ENCODE results near the gene SLC22A16. TPM values are rescaled to one million over a fixed set of nuclear protein-coding genes. Genes with fewer than 3 reads are reported as not detected.

The SLC22A16 gene
- total and polyA plus RNA-seq, 2 donors (not counting 3 experiments of a cell fraction or from before 2014, with no cell fraction given): not detected

DNA sequence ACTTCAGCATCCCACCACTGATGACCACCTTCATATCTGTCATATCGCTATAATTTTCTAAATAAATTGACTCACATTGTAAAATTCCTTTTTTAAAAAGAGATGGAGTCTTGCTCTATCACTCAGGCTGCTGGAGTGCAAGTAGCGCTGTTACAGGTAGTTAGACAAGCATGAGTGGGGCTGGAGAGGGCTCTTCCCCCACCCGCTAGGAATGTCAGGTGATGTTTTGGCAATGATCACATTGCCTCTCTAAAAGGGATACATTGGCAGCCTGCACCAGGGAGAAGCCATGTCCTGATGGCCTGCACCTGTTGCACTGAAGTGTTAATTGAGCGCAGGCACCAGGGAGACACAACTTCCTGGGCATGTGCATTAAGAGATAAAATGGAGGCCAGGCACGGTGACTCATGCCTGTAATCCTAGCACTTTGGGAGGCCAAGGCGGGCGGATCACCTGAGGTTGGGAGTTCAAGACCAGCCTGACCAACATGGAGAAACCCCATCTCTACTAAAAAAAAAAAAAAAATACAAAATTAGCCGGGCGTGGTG, 16.9 kb upstream of the SLC22A16 start:
- POLR2A ChIA-PET: no interaction called here
- no peak for FAIRE-seq
- dilution Hi-C loops (cut with MboI; ENCODE audit: extremely low pct_ligation_motif_present, low sequenced_read_pairs): no loop called here

More for the DNA sequence above, 16.9 kb upstream of the SLC22A16 start:
- Histone ChIP-seq H3K9ac (replicated peaks; ENCODE audit: extremely low read depth, insufficient read depth, low read length) (no peak overlapping the region), H3K36me3 (ENCODE audit: control insufficient read depth in 2 of 2, extremely low read depth in 1 of 2, insufficient read depth in 2 of 2, low read length in 2 of 2) (no peaks in the 10 kb centered on the region), H3K4me1 (ENCODE audit: control insufficient read depth, extremely low read depth, insufficient read depth, low read length) (no peaks in the 10 kb centered on the region), H4K20me1 (replicated peaks; ENCODE audit: control insufficient read depth, extremely low read depth, insufficient read depth, low read length) (no peaks in the 10 kb centered on the region), H3K27me3 (ENCODE audit: control insufficient read depth in 2 of 2, insufficient read depth in 2 of 2, low read length in 2 of 2) (peaks cover 47 to 59% of the 10 kb centered on the region in 2 experiments), H3K27ac (ENCODE audit: insufficient read depth, low read depth, low read length) (no peak overlapping the region), H2AFZ (ENCODE audit: low read depth, low read length) (no peak overlapping the region), H3K9me1 (replicated peaks; ENCODE audit: control insufficient read depth, extremely low read depth, insufficient read depth, low read length) (no peaks in the 10 kb centered on the region), H3K4me3 (replicated peaks in 1 of 3; ENCODE audit: insufficient read depth in 1 of 3, low read depth in 1 of 3, low read length in 3 of 3) (no peak overlapping the region), H3K4me2 (ENCODE audit: insufficient read depth, low read length) (no peak overlapping the region), H3K79me2 (ENCODE audit: control insufficient read depth, insufficient read depth, low read length) (no peaks in the 10 kb centered on the region), H3K9me3 (replicated peaks; ENCODE audit: control insufficient read depth, insufficient read depth, low read length) (no peaks in the 10 kb centered on the region)
- BruUV-seq (replicated peaks): no TSS peak
- TF ChIP-seq MYC (IDR thresholded peaks at IDR 0.05; ENCODE audit: low read depth, low read length) (no peak), EZH2 (IDR thresholded peaks at IDR 0.05; ENCODE audit: borderline replicate concordance, low read depth, low read length, severe bottlenecking) (no peak), GATA2 (IDR thresholded peaks at IDR 0.05; ENCODE audit: insufficient read depth, insufficient read length, low read depth, low read length) (no peak), POLR2A (IDR thresholded peaks at IDR 0.05; ENCODE audit: low read depth, low read length) (no peak), FOS (IDR thresholded peaks at IDR 0.05; ENCODE audit: borderline replicate concordance, insufficient read depth, low read length) (no peak), JUN (IDR thresholded peaks at IDR 0.05; ENCODE audit: borderline replicate concordance, insufficient read depth, insufficient read length, low read depth) (no peak), POLR2AphosphoS5 (IDR thresholded peaks at IDR 0.05; ENCODE audit: insufficient read depth, low read depth, low read length) (no peak), MAX (IDR thresholded peaks at IDR 0.05; ENCODE audit: insufficient read depth, insufficient read length) (no peak)
- TF ChIP-seq, protein P1, sequence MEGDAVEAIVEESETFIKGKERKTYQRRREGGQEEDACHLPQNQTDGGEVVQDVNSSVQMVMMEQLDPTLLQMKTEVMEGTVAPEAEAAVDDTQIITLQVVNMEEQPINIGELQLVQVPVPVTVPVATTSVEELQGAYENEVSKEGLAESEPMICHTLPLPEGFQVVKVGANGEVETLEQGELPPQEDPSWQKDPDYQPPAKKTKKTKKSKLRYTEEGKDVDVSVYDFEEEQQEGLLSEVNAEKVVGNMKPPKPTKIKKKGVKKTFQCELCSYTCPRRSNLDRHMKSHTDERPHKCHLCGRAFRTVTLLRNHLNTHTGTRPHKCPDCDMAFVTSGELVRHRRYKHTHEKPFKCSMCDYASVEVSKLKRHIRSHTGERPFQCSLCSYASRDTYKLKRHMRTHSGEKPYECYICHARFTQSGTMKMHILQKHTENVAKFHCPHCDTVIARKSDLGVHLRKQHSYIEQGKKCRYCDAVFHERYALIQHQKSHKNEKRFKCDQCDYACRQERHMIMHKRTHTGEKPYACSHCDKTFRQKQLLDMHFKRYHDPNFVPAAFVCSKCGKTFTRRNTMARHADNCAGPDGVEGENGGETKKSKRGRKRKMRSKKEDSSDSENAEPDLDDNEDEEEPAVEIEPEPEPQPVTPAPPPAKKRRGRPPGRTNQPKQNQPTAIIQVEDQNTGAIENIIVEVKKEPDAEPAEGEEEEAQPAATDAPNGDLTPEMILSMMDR (IDR thresholded peaks at IDR 0.05; ENCODE audit: extremely low read depth in 1 of 2, insufficient read depth in 1 of 2, low read depth in 1 of 2, low read length in 2 of 2): no peak
- intact Hi-C loops (cut with micrococcal nuclease): no loop called here
- DNase-seq (ENCODE audit: low read depth, low spot score): no peak
- CTCF ChIA-PET: no interaction called here
